MM.1S (cell line): ENCODE data around the gene SHKBP1.

Experiments used
- DNase-seq: peaks from one replicate; pipeline ENCODE4 v3.0.0-alpha.2; 2015
- H2AFZ ChIP-seq: fragments of 300-600 bp; sonication (generic); 2 replicates; pipeline ENCODE4 v1.6.0; 2016; ENCODE audit warnings: antibody characterized with exemption, low read length
- H3F3A ChIP-seq: fragments of 300-600 bp; sonication (generic); 2 replicates; pipeline ENCODE4 v1.6.1; 2016; ENCODE audit warnings: mild to moderate bottlenecking, antibody characterized with exemption, low read length, moderate library complexity, mixed read lengths; ENCODE audit not compliant: insufficient read depth
- H3K27ac ChIP-seq: fragments of 300-600 bp; sonication (generic); 2 replicates; pipeline ENCODE4 v1.5.1; 2016; ENCODE audit warnings: mild to moderate bottlenecking, low read length
- H3K27me3 ChIP-seq: fragments of 300-600 bp; sonication (generic); replicated peaks from 2 replicates; pipeline ENCODE4 v1.6.0; 2016; ENCODE audit warnings: low read length; ENCODE audit not compliant: insufficient read depth
- H3K36me3 ChIP-seq: fragments of 300-600 bp; sonication (generic); replicated peaks from 2 replicates; pipeline ENCODE4 v1.6.1; 2016; ENCODE audit warnings: mild to moderate bottlenecking, low read length, mixed read lengths; ENCODE audit not compliant: insufficient read depth
- H3K4me1 ChIP-seq: fragments of 300-600 bp; sonication (generic); 2 replicates; pipeline ENCODE4 v1.6.1; 2016; ENCODE audit warnings: low read length, mixed read lengths
- H3K4me2 ChIP-seq: fragments of 300-600 bp; sonication (generic); 2 replicates; pipeline ENCODE4 v1.6.0; 2016; ENCODE audit warnings: low read depth, low read length
- H3K4me3 ChIP-seq: fragments of 300-600 bp; sonication (generic); 2 replicates; pipeline ENCODE4 v1.5.1; 2016; ENCODE audit warnings: low read length, mixed read lengths
- H3K79me2 ChIP-seq: fragments of 300-600 bp; sonication (generic); 2 replicates; pipeline ENCODE4 v1.6.1; 2016; ENCODE audit warnings: mixed run types, low read length, mixed read lengths
- H3K9ac ChIP-seq: fragments of 300-600 bp; sonication (generic); 2 replicates; pipeline ENCODE4 v1.6.1; 2016; ENCODE audit warnings: low read length, mixed read lengths
- H3K9me2 ChIP-seq: fragments of 300-600 bp; sonication (generic); replicated peaks from 2 replicates; pipeline ENCODE4 v1.6.1; 2016; ENCODE audit warnings: mild to moderate bottlenecking, low read length, mixed read lengths; ENCODE audit not compliant: insufficient read depth
- H3K9me3 ChIP-seq: fragments of 300-600 bp; sonication (generic); replicated peaks from 2 replicates; pipeline ENCODE4 v1.6.1; 2016; ENCODE audit warnings: mild to moderate bottlenecking, low read length, mixed read lengths; ENCODE audit not compliant: insufficient read depth
- H4K20me1 ChIP-seq: fragments of 300-600 bp; sonication (generic); 2 replicates; pipeline ENCODE4 v1.6.1; 2016; ENCODE audit warnings: mild to moderate bottlenecking, low read length, moderate library complexity, mixed read lengths; ENCODE audit not compliant: insufficient read depth
- CTCF ChIP-seq: fragments of 300-600 bp; sonication (generic); IDR thresholded peaks from 2 replicates; pipeline ENCODE4 v1.5.1; 2016; ENCODE audit warnings: antibody characterized with exemption, low read length, mixed read lengths
- EZH2 ChIP-seq: fragments of 300-600 bp; sonication (generic); optimal IDR thresholded peaks from 2 replicates; pipeline ENCODE3; 2017; ENCODE audit warnings: low read depth, mild to moderate bottlenecking, antibody characterized with exemption, low read length, mixed read lengths
- EZH2phosphoT487 ChIP-seq: fragments of 300-600 bp; sonication (generic); IDR thresholded peaks from 2 replicates; pipeline ENCODE4 v1.6.1; 2018; ENCODE audit warnings: antibody characterized with exemption, low read length

The SHKBP1 gene

GRCh38 chr19:40626918-40627317 is 50.2 kb downstream of the SHKBP1 start:
- H3K36me3 ChIP-seq = no peaks in the 10 kb centered on the region

GRCh38 chr19:40627486-40628279 is 51.0 kb downstream of the SHKBP1 start:
- Histone ChIP-seq H3F3A (no peaks in the 10 kb centered on the region), H3K4me2 (no peak overlapping the region), H3K36me3 (no peaks in the 10 kb centered on the region), H3K79me2 (no peaks in the 10 kb centered on the region), H3K4me3 (no peak overlapping the region), H2AFZ (no peak overlapping the region), H3K27ac (no peak overlapping the region), H3K9me3 (no peaks in the 10 kb centered on the region), H3K9ac (no peak overlapping the region), H4K20me1 (no peaks in the 10 kb centered on the region), H3K9me2 (no peaks in the 10 kb centered on the region), H3K27me3 (no peaks in the 10 kb centered on the region), H3K4me1 (no peaks in the 10 kb centered on the region)
- no peak for DNase-seq
- TF ChIP-seq CTCF (no peak), EZH2 (no peak)

More at GRCh38 chr19:40626918-40627317, 50.2 kb downstream of the SHKBP1 start:
- H3K27ac ChIP-seq = no peak overlapping the region
- H3K9me2 ChIP-seq = no peaks in the 10 kb centered on the region
- H3K27me3 ChIP-seq = no peaks in the 10 kb centered on the region
- no peak overlapping the region for H2AFZ ChIP-seq
- H3K4me1 ChIP-seq = no peaks in the 10 kb centered on the region
- no peak overlapping the region for H3K9ac ChIP-seq
- no peaks in the 10 kb centered on the region for H3K79me2 ChIP-seq
- DNase-seq = no peak
- no peaks in the 10 kb centered on the region for H4K20me1 ChIP-seq
- H3F3A ChIP-seq = no peaks in the 10 kb centered on the region
- TF ChIP-seq EZH2 (no peak), CTCF (no peak), EZH2phosphoT487 (no peak)
- no peak overlapping the region for H3K4me2 ChIP-seq
- H3K4me3 ChIP-seq = no peak overlapping the region
- H3K9me3 ChIP-seq = no peaks in the 10 kb centered on the region

GRCh38 chr19:40629346-40629745 is 52.7 kb downstream of the SHKBP1 start:
- Histone ChIP-seq H3K9ac (no peak overlapping the region), H2AFZ (no peak overlapping the region), H3F3A (no peaks in the 10 kb centered on the region), H4K20me1 (no peaks in the 10 kb centered on the region), H3K36me3 (no peaks in the 10 kb centered on the region), H3K4me3 (no peak overlapping the region), H3K27ac (no peak overlapping the region), H3K9me3 (no peaks in the 10 kb centered on the region), H3K4me2 (no peak overlapping the region), H3K9me2 (no peaks in the 10 kb centered on the region), H3K79me2 (no peaks in the 10 kb centered on the region), H3K4me1 (no peaks in the 10 kb centered on the region), H3K27me3 (peaks cover 10% of the 10 kb centered on the region; the same call in 1 of the 2 replicates)
- TF ChIP-seq EZH2phosphoT487 (no peak), CTCF (no peak), EZH2 (no peak)
- DNase-seq = no peak
